DOHH2 (cell line): Measurements from ENCODE around the gene IMPG2.
"Not testable (repeated sequence)": the region's sequence is repeated elsewhere in the genome, so short reads cannot be mapped to it uniquely, and the experiment has no call there.

Experiments used
- H3F3A ChIP-seq: fragments of 200-600 bp; sonication (generic), shearing (Covaris generic); 2 replicates; pipeline ENCODE4 v1.6.0; 2016; ENCODE audit warnings: antibody characterized with exemption, mild to moderate bottlenecking; ENCODE audit not compliant: control insufficient read depth, insufficient read depth
- H3K27ac ChIP-seq: fragments of 200-600 bp; sonication (generic); 2 replicates; pipeline ENCODE4 v1.5.1; 2014; ENCODE audit warnings: low read depth, mild to moderate bottlenecking, low read length, moderate library complexity
- H3K27me3 ChIP-seq: fragments of 200-600 bp; sonication (generic); 2 replicates; pipeline ENCODE4 v1.6.1; 2014; ENCODE audit warnings: mild to moderate bottlenecking, low read length, mixed read lengths; ENCODE audit not compliant: control insufficient read depth
- H3K36me3 ChIP-seq: fragments of 200-600 bp; sonication (generic); 2 replicates; pipeline ENCODE4 v1.6.1; 2014; ENCODE audit warnings: mild to moderate bottlenecking, low read length, moderate library complexity, mixed read lengths; ENCODE audit not compliant: control insufficient read depth
- H3K4me1 ChIP-seq: fragments of 200-600 bp; sonication (generic); 2 replicates; pipeline ENCODE4 v1.6.1; 2014; ENCODE audit warnings: mild to moderate bottlenecking, low read length, mixed read lengths; ENCODE audit not compliant: control insufficient read depth
- H3K4me2 ChIP-seq: fragments of 200-600 bp; sonication (generic); 2 replicates; pipeline ENCODE4 v1.6.0; 2014; ENCODE audit warnings: mild to moderate bottlenecking, low read length, moderate library complexity
- H3K4me3 ChIP-seq: fragments of 200-600 bp; sonication (generic); 2 replicates; pipeline ENCODE4 v1.5.1; 2014; ENCODE audit warnings: mild to moderate bottlenecking, low read length, mixed read lengths
- H3K79me2 ChIP-seq: fragments of 200-600 bp; sonication (generic); 2 replicates; pipeline ENCODE4 v1.6.1; 2014; ENCODE audit warnings: mild to moderate bottlenecking, low read length, mixed read lengths; ENCODE audit not compliant: control insufficient read depth
- H3K9me2 ChIP-seq: fragments of 200-600 bp; sonication (generic); replicated peaks from 2 replicates; pipeline ENCODE4 v1.6.1; 2014; ENCODE audit warnings: mild to moderate bottlenecking, low read length, mixed read lengths; ENCODE audit not compliant: control insufficient read depth
- H3K9me3 ChIP-seq: fragments of 200-600 bp; sonication (generic); 2 replicates; pipeline ENCODE4 v1.6.1; 2014; ENCODE audit warnings: antibody characterized with exemption, low read length, mixed read lengths; ENCODE audit not compliant: control insufficient read depth, insufficient read depth
- H4K20me1 ChIP-seq: fragments of 200-600 bp; sonication (generic); 2 replicates; pipeline ENCODE4 v1.6.0; 2014; ENCODE audit warnings: low read depth, mild to moderate bottlenecking, antibody characterized with exemption, low read length, moderate library complexity; ENCODE audit not compliant: control insufficient read depth, insufficient read depth
- EZH2phosphoT487 ChIP-seq: fragments of 200-600 bp; sonication (generic); IDR thresholded peaks from 2 replicates; pipeline ENCODE4 v1.6.1; 2017; ENCODE audit warnings: borderline replicate concordance, mild to moderate bottlenecking, antibody characterized with exemption, low read length, moderate library complexity, mixed read lengths
- TF ChIP-seq, protein P1 (sequence below): fragments of 200-600 bp; sonication (generic); IDR thresholded peaks from one replicate; pipeline ENCODE4 v1.5.1; 2014; ENCODE audit warnings: antibody characterized with exemption, mild to moderate bottlenecking, low read depth, low read length; ENCODE audit not compliant: poor library complexity, severe bottlenecking

Gene IMPG2

DNA sequence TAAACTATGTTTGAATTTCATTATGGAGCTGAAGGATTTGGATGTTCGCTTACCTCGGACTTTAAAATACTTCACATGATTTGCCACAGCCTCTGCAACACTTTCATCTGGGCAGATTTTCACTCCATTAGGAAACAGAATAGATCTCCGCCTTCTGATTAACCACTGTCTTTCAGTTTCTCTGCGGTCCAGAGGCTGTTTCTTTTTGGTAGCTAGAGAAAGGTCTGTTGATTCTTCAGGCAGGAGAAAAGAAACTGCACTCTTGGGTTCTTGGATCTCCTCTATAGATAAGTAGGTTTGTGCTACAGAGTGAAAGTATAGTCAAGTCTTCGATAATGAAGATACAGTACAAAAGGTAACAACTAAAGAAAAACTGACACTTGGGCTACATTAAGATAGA, 844 bp downstream of the IMPG2 start:
- TF ChIP-seq EZH2phosphoT487 = no peak
- TF ChIP-seq, protein P1, sequence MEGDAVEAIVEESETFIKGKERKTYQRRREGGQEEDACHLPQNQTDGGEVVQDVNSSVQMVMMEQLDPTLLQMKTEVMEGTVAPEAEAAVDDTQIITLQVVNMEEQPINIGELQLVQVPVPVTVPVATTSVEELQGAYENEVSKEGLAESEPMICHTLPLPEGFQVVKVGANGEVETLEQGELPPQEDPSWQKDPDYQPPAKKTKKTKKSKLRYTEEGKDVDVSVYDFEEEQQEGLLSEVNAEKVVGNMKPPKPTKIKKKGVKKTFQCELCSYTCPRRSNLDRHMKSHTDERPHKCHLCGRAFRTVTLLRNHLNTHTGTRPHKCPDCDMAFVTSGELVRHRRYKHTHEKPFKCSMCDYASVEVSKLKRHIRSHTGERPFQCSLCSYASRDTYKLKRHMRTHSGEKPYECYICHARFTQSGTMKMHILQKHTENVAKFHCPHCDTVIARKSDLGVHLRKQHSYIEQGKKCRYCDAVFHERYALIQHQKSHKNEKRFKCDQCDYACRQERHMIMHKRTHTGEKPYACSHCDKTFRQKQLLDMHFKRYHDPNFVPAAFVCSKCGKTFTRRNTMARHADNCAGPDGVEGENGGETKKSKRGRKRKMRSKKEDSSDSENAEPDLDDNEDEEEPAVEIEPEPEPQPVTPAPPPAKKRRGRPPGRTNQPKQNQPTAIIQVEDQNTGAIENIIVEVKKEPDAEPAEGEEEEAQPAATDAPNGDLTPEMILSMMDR = no peak
- Histone ChIP-seq H3K9me2 (no peaks in the 10 kb centered on the region), H3K4me3 (no peak overlapping the region), H3K9me3 (no peaks in the 10 kb centered on the region), H3K27me3 (no peaks in the 10 kb centered on the region), H3K36me3 (no peaks in the 10 kb centered on the region), H3K27ac (no peak overlapping the region), H4K20me1 (no peaks in the 10 kb centered on the region), H3K79me2 (no peaks in the 10 kb centered on the region), H3K4me2 (no peak overlapping the region), H3F3A (no peaks in the 10 kb centered on the region), H3K4me1 (no peaks in the 10 kb centered on the region)

GRCh38 chr3:101312545-101312944, 7.8 kb downstream of the IMPG2 start:
- Histone ChIP-seq H3K4me2 (no peak overlapping the region), H3K27ac (no peak overlapping the region), H3K4me1 (no peaks in the 10 kb centered on the region), H3K79me2 (no peaks in the 10 kb centered on the region), H4K20me1 (no peaks in the 10 kb centered on the region), H3K36me3 (no peaks in the 10 kb centered on the region), H3K9me3 (peaks cover 9% of the 10 kb centered on the region), H3K4me3 (no peak overlapping the region), H3K27me3 (no peaks in the 10 kb centered on the region), H3F3A (no peaks in the 10 kb centered on the region), H3K9me2 (no peaks in the 10 kb centered on the region)
- TF ChIP-seq, protein P1 = no peak
- no peak for TF ChIP-seq EZH2phosphoT487

GRCh38 chr3:101311676-101312075, 8.7 kb downstream of the IMPG2 start:
- no peaks in the 10 kb centered on the region for H3K27me3 ChIP-seq
- peaks cover 9% of the 10 kb centered on the region for H3K9me3 ChIP-seq
- no peaks in the 10 kb centered on the region for H3F3A ChIP-seq
- H3K4me2 ChIP-seq = no peak overlapping the region
- no peak overlapping the region for H3K27ac ChIP-seq
- H3K4me1 ChIP-seq = no peaks in the 10 kb centered on the region
- no peak overlapping the region for H3K4me3 ChIP-seq
- TF ChIP-seq, protein P1 = no peak
- TF ChIP-seq EZH2phosphoT487 = no peak
- H3K79me2 ChIP-seq = no peaks in the 10 kb centered on the region
- no peaks in the 10 kb centered on the region for H4K20me1 ChIP-seq
- H3K9me2 ChIP-seq = no peaks in the 10 kb centered on the region
- H3K36me3 ChIP-seq = no peaks in the 10 kb centered on the region

DNA sequence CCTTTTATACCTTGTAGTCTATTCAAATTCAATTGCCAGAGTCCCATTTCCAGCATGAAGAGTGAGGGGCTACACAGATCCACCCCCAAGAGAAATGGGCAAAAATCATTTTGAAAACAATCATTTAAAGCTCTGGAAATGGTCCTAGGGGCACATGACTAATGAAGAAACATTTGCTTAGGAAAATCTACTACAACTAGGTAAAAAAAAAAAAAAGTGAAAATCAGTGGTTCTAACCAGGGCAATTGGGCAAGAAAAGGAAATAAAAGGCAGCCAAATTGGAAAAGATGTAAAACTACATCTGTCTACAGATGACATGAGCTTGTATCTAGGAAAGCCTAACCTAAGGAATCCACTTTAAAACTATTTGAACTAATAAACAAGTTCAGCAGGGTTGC, 9.4 kb downstream of the IMPG2 start:
- no peaks in the 10 kb centered on the region for H3K9me2 ChIP-seq
- no peak overlapping the region for H3K4me3 ChIP-seq
- no peaks in the 10 kb centered on the region for H3K4me1 ChIP-seq
- H3F3A ChIP-seq = no peaks in the 10 kb centered on the region
- no peaks in the 10 kb centered on the region for H4K20me1 ChIP-seq
- H3K36me3 ChIP-seq = no peaks in the 10 kb centered on the region
- no peak overlapping the region for H3K27ac ChIP-seq
- H3K4me2 ChIP-seq = no peak overlapping the region
- TF ChIP-seq EZH2phosphoT487 = no peak
- TF ChIP-seq, protein P1 = no peak
- H3K79me2 ChIP-seq = no peaks in the 10 kb centered on the region
- peaks cover 9% of the 10 kb centered on the region for H3K9me3 ChIP-seq
- H3K27me3 ChIP-seq = no peaks in the 10 kb centered on the region

DNA sequence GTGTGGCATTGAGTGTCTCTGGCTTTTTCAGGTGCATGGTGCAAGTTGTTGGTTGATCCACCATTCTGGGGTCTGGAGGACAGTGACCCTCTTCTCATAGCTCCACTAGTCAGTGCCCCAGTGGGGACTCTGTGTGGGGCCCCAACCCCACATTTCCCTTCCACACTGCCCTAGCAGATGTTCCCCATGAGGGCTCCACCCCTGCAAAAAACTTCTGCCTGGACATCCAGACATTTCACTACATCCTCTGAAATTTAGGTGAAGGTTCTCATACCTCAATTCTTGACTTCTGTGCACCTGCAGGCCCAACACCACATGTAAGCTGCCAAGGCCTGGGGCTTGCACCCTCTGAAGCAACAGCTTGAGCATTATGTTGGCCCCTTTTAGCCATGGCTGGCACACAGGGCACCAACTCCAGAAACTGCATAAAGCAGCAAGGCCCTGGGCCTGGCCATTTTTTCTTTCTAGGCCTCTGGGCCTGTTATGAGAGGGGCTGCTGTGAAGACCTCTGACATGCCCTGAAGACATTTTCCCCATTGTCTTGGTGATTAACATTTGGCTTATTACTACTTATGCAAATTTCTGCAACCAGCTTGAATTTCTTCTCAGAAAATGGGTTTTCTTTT, 12.1 kb downstream of the IMPG2 start:
- not testable (repeated sequence) for H3K27me3 ChIP-seq

More for the DNA sequence above, 12.1 kb downstream of the IMPG2 start:
- H3K4me2 ChIP-seq, H3F3A ChIP-seq, H3K4me3 ChIP-seq, H3K79me2 ChIP-seq, H3K4me1 ChIP-seq, H4K20me1 ChIP-seq, H3K36me3 ChIP-seq, H3K9me2 ChIP-seq, H3K9me3 ChIP-seq, H3K27ac ChIP-seq: not testable (repeated sequence)
